GM18499 (cell line): ENCODE data around the gene PRM1.

Experiments
- ATAC-seq: cut with Tn5 transposase; IDR thresholded peaks from one replicate; pipeline ENCODE4 v1.9.1; 2021; ENCODE audit warnings: moderate number of reproducible peaks; ENCODE audit not compliant: insufficient read depth, unreplicated experiment

Gene PRM1

DNA sequence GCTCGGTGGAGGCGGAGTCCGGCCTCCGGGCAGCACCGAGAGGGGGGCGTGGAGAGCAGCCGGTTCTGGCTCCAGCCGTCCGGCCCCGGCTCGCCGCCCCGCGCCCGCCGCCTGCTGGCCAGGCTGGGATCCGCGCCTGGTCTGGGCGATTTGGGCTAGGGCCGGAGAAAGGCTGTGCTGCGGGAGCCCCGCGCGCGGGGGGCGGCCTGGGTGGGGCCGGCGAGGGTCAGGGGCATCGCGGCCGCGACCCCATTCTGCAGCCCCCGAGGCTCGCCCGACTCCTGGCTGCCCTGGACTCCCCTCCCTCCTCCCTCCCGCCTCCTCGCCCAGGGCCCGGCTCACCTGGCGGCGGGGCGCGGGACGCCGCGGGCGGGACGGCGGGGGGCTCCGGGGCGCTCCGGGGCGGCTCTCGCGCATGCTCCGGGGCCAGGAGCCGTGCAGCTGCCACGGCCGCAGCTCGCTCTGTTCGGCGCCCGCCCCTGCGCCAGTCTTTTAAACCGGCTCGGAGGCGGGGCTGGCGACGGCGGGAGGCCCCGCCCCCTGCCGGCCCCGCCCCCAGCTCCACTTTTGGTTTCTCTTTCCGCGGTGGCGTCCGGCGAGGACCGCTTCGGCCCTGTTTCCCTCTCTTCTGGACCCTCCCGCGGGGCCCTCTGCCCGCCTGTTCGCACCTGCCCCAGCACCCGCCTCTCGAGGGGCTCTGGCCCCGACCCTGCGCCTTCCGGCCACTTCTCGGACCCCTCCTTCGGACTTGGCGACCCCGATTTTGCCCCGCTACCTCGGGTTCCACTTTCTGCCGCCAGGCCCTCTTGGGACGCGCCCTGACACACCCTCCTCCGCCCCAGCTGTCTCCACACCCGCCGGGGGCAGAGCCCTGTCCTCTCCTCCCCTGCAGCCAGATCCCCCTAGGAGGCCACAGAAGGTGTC is 25.1 kb downstream of the PRM1 start, which contains the start of gene SOCS1:
TSS of gene SOCS1 (minus strand) at position 468 of the 924 bp plus-strand sequence. CDS start 726 bp downstream, outside the sequence.
- ATAC-seq = no peak

GRCh38 chr16:11254913-11255736 is 26.0 kb downstream of the PRM1 start:
- ATAC-seq = no peak

GRCh38 chr16:11253995-11254912 is 26.9 kb downstream of the PRM1 start:
- no peak for ATAC-seq

DNA sequence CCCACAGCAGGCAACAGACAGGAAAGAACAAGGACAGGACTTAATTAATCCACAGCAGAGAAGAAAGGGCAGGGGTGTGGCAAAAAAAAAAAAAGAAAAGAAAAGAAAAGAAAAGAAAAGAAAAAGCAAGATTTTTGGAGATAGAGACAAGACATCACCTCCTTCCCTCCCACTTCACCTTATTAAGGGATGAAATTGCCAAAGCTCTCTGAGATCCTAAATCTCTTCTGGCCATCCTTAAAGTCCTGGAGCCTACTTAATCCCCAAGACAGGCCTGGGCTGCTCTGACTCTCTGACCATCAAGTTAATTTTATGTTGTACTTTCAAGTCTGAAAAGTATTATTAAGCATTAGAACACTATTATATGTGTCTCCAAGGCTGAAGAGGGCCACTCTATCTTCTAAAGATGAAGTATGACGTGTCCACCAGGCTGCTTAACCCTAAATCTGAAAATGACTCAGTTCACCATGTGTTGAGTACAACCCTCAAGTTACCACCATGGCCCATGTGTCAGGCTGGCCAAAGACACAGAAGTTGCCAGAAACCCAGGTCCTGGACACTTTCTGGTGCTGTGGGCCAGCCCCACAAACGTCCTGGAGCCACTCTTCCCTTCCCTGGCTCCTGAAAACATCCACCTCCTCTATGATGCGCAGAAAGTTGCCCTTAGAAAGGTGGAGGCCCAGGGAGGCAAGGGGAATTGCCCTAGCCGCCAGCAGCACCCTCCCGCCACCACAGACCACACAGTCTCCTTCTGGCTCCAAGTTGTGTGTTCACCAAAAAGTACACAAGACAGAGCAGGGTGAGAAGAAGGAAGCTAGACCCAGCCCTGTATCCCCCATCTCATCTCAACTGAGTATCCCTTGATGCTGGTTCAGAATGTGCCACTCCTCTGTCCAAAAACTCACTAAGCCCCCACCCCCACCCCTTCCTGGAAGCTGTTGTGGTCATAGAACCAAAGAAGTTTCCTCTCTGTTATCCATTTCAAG is 27.8 kb downstream of the PRM1 start:
- no peak for ATAC-seq

DNA sequence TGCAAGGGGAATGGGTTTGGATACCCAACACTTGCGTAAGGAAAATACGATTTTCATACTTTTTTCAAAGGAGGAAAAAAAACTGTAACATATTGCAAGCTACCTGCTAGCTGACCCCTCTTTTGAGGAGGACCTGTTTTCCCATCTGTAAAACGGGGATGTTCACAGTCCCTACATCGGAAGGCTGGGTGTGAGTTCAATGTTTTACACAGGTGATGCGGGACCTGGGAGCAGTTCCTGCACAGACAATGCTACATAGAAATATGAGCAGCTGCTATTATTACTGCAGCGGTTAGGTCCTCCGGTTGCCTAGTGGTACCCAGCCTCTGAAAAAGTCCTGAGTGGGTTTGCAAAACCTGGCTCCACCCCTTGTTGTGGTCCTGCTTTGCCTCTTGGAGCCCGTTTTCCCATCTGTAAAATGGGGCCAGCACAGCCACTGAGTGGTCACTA is 28.6 kb downstream of the PRM1 start:
- ATAC-seq = no peak

DNA sequence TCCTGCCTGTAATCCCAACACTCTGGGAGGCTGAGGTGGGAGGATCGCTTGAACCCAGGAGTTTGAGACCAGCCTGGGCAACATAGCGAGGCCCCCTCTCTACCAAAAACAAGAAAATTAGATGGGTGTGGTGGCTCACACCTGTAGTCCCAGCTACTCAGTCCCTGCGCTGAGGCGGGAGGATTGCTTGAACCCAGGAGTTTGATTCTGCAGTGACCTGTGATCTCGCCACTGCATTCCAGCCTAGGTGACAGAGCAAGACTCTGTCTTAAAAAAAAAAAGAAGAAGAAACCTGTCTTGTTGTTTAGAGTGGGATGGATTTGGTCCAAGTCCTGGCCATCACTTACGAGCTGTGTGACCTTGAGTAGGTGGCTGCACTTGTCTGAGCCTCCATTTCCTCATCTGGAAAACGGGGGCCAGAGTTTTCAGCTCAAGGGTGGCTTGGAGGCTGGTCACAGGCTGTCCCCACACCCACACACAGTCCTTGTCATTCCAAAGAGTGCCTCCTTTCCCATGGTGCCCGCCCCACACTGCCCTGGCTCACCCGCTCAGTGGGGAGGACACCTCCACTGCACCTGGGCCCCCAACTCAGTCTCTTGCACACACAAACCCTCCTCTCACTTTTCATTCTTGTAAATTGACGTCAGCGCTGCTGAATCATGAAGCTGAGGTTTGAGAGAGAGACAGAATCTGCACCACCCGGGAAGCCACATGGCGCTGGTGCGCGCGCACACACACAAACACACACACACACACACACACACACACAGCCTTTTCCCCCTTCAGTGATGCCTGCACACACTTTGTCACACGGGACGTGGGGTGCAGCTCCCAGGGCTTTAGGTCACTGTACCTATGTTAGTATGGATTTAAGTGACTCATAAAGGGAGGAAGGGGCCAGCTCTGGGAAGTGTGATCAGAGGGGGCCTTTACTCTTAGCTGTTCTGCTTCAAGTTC is 29.3 kb downstream of the PRM1 start:
- ATAC-seq = no peak

GRCh38 chr16:11250786-11251524 is 30.2 kb downstream of the PRM1 start:
- ATAC-seq = no peak

DNA sequence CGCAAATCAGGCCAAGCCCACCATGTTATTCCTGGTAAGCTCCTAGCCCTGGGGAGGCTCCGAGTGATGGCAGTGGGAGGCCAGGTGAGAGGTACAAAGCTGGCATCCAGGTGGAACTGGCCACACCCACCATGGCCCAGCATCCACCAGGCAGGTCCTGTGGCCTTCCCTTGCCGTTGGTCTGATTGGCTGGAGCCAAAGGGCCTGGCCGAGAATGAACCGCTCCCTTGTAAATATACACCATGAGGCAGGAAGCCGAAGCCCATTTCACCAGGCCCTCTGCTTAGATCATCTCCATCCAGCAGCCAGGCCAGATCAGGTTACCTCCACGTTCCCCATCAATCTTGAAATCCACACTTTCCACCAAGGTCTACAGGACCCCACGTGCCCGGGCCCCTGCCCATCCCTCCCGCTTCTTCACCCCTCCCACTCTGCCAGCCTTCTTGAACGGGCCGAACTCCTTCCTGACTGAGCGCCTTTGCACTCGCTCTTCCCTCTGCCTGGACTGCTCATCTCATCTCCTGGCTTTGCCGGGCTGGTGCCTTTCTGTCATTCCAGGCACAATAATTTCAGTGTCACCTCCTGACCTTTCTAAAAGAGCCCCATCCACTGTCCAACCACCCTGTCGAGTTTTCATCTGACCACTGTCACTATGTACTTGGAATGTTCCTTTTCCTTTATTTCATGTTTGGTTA is 30.9 kb downstream of the PRM1 start:
- ATAC-seq = no peak

GRCh38 chr16:11249233-11250061 is 31.7 kb downstream of the PRM1 start:
- no peak for ATAC-seq

GRCh38 chr16:11248133-11248532 is 33.0 kb downstream of the PRM1 start:
- ATAC-seq = no peak

GRCh38 chr16:11245988-11246387 is 35.1 kb downstream of the PRM1 start:
- no peak for ATAC-seq

- no peak for ATAC-seq
Observed at GRCh38 chr16:11245222-11245737, 35.9 kb downstream of the PRM1 start.

DNA sequence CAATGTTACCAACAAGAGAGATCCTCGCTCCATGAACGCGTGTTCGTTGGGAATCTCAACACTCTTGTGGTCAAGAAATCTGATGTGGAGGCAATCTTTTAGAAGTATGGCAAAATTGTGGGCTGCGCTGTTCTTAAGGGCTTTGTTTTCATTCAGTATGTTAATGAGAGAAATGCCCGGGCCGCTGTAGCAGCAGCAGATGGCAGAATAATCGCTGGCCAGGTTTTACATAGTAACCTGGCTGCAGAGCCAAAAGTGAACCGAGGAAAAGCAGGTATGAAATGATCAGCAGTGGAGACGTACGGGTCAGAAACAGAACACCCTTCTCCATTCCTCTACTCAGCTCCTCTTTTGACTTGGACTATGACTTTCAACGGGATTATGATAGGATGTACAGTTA is 38.5 kb downstream of the PRM1 start:
- ATAC-seq = no peak

DNA sequence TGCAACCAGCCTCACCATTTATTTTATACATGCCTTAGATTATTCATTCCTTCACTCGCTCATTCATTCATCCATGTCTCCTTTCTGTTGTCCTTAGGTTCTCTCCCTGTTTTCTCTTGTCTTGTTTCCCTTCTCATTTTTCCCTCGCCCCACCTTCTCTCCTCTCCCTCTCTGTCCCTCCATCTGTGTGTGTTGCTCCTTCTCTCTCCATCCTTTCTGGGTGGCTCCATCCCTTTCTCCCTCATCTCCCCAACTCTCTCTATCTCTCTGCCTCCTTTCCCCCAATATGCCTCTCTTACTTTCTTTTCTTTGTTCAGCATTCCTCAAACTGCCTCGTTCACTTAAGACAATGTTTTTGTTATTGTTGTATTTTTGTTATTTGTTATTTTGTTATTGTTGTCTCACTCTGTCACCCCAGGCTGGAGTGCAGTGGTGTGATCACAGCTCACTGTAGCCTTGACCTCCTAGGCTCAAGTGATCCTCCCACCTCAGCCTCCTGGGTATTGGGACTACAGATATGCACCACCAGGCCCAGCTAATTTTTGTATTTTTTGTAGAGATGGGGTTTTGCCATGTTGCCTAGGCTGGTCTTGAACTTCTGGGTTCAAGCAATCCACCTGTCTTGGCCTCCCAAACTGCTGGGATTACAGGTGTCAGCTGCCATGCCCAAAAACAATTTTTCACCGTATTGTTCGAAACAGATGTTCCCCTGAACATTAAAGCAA is 39.5 kb downstream of the PRM1 start:
- ATAC-seq = no peak
